HG02885 (cell line): Measurements from ENCODE around the gene IL1B.

Experiments
- ATAC-seq: cut with Tn5 transposase; IDR thresholded peaks from one replicate; pipeline ENCODE4 v1.9.1; 2021; ENCODE audit warnings: mild to moderate bottlenecking; ENCODE audit not compliant: unreplicated experiment, poor library complexity

Gene IL1B

GRCh38 chr2:112811841-112812306 lies 24.7 kb downstream of the IL1B start:
- peak; percentile 50 for ATAC-seq

- no peak for ATAC-seq
Observed at GRCh38 chr2:112811276-112811831, 25.2 kb downstream of the IL1B start.

GRCh38 chr2:112809112-112809511 lies 27.5 kb downstream of the IL1B start:
- no peak for ATAC-seq

- ATAC-seq = no peak
Observed at GRCh38 chr2:112807233-112807807, 29.3 kb downstream of the IL1B start.

GRCh38 chr2:112805542-112805941 lies 31.0 kb downstream of the IL1B start:
- peak; percentile 86 for ATAC-seq

GRCh38 chr2:112803691-112804521 lies 32.7 kb downstream of the IL1B start:
- ATAC-seq = peak; percentile 50

- ATAC-seq = no peak
Observed at GRCh38 chr2:112800881-112801583, 35.5 kb downstream of the IL1B start.

- ATAC-seq = no peak
Observed at GRCh38 chr2:112798979-112799975, 37.3 kb downstream of the IL1B start.

GRCh38 chr2:112796486-112796885 lies 40.1 kb downstream of the IL1B start:
- no peak for ATAC-seq

GRCh38 chr2:112795774-112796173 lies 40.8 kb downstream of the IL1B start:
- no peak for ATAC-seq

- ATAC-seq = no peak
Observed at GRCh38 chr2:112794841-112795240, 41.7 kb downstream of the IL1B start.

- peak; percentile 85 for ATAC-seq
Observed at GRCh38 chr2:112794131-112794733, 42.3 kb downstream of the IL1B start.

GRCh38 chr2:112793449-112793978 lies 43.1 kb downstream of the IL1B start:
- ATAC-seq = no peak

- ATAC-seq = no peak
Observed at GRCh38 chr2:112792419-112792818, 44.2 kb downstream of the IL1B start.

- no peak for ATAC-seq
Observed at GRCh38 chr2:112791693-112792230, 44.8 kb downstream of the IL1B start.

GRCh38 chr2:112791019-112791418 lies 45.6 kb downstream of the IL1B start:
- no peak for ATAC-seq

GRCh38 chr2:112790305-112790704 lies 46.3 kb downstream of the IL1B start:
- ATAC-seq = no peak

GRCh38 chr2:112789186-112789585 lies 47.4 kb downstream of the IL1B start:
- ATAC-seq = no peak

GRCh38 chr2:112788653-112789052 lies 47.9 kb downstream of the IL1B start:
- ATAC-seq = no peak
